Stimulated activated CD8-positive, alpha-beta memory T cell treated with anti-CD3 and anti-CD28 coated beads, Interleukin-2, amount 100 ng/mL, for 48 hours (primary cell): ENCODE results near the gene CHP1.
"Not testable (repeated sequence)": the region's sequence is repeated elsewhere in the genome, so short reads cannot be mapped to it uniquely, and the experiment has no call there.

ENCODE experiments used
- DNase-seq, 2 donors: peaks; one replicate each; pipeline ENCODE4 v3.0.0-alpha.2; 2020; ENCODE audit warnings: low read depth in 2 of 2

Gene CHP1

DNA sequence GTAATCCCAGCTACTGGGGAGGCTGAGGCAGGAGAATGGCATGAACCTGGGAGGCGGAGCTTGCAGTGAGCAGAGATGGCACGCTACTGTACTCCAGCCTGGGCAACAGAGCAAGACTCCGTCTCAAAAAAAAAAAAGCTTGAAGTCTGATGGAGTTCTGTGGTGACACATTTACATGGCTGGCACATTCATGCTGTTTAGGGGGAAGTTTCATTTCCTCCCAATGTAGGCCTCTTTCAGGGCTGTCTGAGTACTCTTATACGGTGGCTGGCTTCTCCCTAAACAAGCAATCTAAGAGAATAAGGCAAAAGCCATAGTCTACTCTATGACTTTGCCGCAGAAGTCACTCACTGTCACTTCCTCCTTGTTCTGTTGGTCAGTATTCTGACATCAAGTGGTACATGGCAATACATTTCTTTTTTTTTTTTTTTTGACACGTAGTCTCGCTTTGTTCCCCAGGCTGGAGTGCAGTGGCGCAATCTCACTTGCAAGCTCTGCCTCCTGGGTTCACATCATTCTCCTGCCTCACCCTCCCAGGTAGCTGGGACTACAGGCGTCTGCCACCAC lies 60.1 kb downstream of the CHP1 start:
- no peak for DNase-seq

DNA sequence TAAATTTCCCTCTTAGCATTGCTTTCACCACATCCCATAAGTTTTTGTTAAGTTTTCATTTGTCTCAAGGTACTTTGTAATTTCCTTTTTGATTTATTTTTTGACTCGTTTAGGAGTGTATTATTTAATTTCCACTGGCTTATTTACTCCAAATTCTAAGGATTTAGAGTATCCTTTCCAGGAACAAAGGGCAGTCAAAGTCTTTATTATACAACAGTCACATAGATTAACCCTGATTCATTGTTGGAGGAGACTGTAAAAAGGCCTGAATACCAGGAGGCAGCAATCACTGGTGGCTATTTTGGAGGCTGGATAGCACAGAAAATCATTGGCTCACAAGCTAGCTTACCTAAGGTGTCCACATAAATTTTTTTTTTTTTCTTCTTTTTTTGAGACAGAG lies 61.5 kb downstream of the CHP1 start:
- no peak for DNase-seq

GRCh38 chr15:41301139-41301538 lies 70.1 kb downstream of the CHP1 start:
- not testable (repeated sequence) for DNase-seq

- DNase-seq, result no peak
Measured at GRCh38 chr15:41301587-41301986, 70.5 kb downstream of the CHP1 start.

GRCh38 chr15:41304149-41304770 lies 73.2 kb downstream of the CHP1 start:
- DNase-seq, result no peak

DNA sequence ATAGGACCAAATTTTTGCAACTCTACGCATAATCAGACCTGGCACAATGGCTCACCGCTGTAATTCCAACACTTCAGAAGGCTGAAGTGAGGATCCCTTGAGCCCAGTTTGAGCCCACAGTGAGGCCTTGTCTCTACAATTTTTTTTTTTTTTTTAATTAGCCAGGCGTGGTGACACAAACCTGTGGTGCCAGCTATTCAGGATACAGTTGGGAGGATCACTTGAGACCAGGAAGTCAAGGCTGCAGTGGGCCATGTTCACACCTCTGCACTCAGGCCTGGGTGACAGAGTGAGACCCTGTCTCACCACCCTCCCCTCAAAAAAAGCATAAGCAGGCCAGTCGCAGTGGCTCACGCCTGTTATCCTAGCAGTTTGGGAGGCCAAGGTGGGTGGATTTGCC lies 76.6 kb downstream of the CHP1 start:
- no peak for DNase-seq

DNA sequence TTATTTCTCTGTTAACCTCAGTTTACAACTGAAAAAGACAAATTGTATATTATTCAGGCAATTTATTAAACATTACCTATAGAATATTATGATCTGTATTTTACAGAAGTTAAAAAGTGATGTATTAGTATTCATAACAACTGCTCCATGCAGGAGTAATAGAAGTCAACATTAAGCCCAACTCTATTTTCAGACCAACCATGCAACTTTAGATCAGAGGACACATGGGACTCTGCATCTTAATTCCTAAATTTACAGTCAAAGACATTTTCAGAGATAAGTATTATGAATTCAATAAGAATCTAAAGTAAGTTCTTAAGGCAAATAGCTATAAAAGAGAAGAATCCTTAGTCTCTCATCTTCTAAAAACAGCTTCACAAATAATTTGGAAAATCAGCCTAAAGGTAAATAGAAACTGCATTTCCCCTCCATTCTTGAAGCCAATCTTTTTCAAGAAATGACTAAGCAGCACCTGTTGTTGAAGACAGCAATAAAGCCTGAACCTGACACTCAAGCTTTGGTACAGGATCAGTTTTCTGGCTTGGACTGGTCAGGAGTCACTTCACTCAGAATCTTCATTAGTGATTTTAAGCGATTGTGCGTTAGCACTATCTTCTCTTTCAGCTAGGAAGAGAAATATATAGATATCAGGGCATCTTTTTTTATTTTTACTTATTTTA lies 78.3 kb downstream of the CHP1 start:
- DNase-seq, result no peak

DNA sequence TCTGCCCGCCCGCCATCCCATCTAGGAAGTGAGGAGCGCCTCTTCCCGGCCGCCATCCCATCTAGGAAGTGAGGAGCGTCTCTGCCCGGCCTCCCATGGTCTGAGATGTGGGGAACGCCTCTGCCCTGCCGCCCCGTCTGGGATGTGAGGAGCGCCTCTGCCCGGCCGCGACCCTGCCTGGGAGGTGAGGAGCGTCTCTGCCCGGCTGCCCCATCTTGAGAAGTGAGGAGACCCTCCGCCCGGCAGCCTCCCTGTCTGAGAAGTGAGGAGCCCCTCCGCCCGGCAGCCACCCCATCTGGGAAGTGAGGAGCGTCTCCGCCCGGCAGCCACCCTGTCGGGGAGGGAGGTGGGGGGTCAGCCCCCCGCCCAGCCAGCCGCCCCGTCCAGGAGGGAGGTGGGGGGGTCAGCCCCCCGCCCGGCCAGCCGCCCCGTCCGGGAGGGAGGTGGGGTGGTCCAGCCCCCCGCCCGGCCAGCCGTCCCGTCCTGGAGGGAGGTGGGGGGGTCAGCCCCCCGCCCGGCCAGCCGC lies 89.8 kb downstream of the CHP1 start:
- not testable (repeated sequence) for DNase-seq

- DNase-seq, result no peak
Measured at GRCh38 chr15:41323611-41324010, 92.5 kb downstream of the CHP1 start.

- DNase-seq, result no peak
Measured at GRCh38 chr15:41331281-41331680, 100.2 kb downstream of the CHP1 start.
